Left lung (tissue), 10 donors: ENCODE data around the gene BCAS3. TPM values are rescaled to one million over a fixed set of nuclear protein-coding genes. Genes with fewer than 3 reads are reported as not detected.
A peak's percentile ranks its signal among the peaks of the same experiment; 100 is the strongest.

Source experiments
- ATAC-seq: fragments of 200-7000 bp; cut with Tn5 transposase; one replicate; pipeline ENCODE4 v1.9.1; 2020; ENCODE audit warnings: moderate library complexity
- DNase-seq, 4 donors: peaks; one replicate each; pipeline ENCODE4 v3.0.0-alpha.2; 2013 to 2020
- H3K27ac ChIP-seq, 2 donors: fragments of 200-600 bp; sonication (generic) in 1 of 2; one replicate each; pipeline versions ENCODE4 v1.5.0 to v1.8.0; 2020 to 2021
- H3K27me3 ChIP-seq, 2 donors: fragments of 200-600 bp; sonication (generic) in 1 of 2; one replicate each; pipeline versions ENCODE4 v1.5.0 to v1.8.0; 2020 to 2021
- H3K36me3 ChIP-seq, 2 donors: fragments of 200-600 bp; sonication (generic) in 1 of 2; one replicate each; pipeline versions ENCODE4 v1.5.0 to v1.8.0; 2020 to 2021
- H3K4me1 ChIP-seq, 2 donors: fragments of 200-600 bp; one replicate each; pipeline ENCODE4 v1.8.0; 2021
- H3K4me3 ChIP-seq, 2 donors: fragments of 200-600 bp; sonication (generic) in 1 of 2; one replicate each; pipeline versions ENCODE4 v1.5.0 to v1.8.0; 2020 to 2021; ENCODE audit warnings: mild to moderate bottlenecking in 1 of 2
- H3K9me3 ChIP-seq, 2 donors: fragments of 200-600 bp; sonication (generic) in 1 of 2; one replicate each; pipeline versions ENCODE4 v1.5.0 to v1.8.0; 2020 to 2021
- CTCF ChIP-seq, 2 donors: fragments of 200-600 bp; sonication (generic) in 1 of 2; IDR thresholded peaks; one replicate each; pipeline versions ENCODE4 v1.5.0 to v1.8.0; 2021; ENCODE audit warnings: antibody characterized with exemption in 2 of 2
- intact Hi-C, 2 donors: fragments of 100-400 bp; cut with DNase I; formaldehyde crosslinking; loops; one replicate each; pipeline versions ENCODE4 v1.11.2 to v1.14.2; 2022
- polyA plus RNA-seq, 6 donors: library from polyadenylated mRNA; unstranded; fragments of 120-200 nt; gene quantifications; one replicate each; pipeline ENCODE4 v1.2.1, GENCODE V29; 2013; ENCODE audit not compliant: insufficient read length in 6 of 6
- total RNA-seq, 2 donors: library from RNA; stranded (reverse); fragmentation: NEBNext Ultra II Directional; extraction: Animal tissue kit (Norgen Biotek cat#: 25700); gene quantifications; one replicate each; pipeline ENCODE4 v1.2.1, GENCODE V29; 2021
- donor health status: DM: no; HTN: yes; CAD: no.
- donor health status: DM: no; HTN: no; CAD: no.

BCAS3 gene
- total and polyA plus RNA-seq, 8 donors: 21.2 to 29.6 (median 28.0) TPM

DNA sequence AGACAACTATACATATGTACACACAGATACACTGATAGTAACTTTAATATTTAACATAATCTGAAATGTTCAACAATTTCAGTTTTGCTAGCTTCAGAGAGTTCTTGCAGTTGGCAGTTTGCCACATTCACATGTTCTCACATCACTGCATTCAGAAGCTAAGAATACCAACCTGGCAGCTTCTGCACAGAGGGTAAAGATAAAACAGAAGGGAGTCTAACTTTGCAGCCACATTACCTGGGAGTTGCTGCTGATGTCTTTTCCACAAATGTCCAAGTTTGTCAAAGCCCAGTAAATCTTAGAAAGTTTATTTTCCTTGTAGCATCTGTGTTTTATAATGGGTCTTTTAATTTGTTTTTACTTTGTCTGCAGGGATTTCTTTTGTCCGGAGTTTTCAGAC lies 332.0 kb downstream of the BCAS3 start:
- Histone ChIP-seq H3K36me3 (no peaks in the 10 kb centered on the region), H3K4me1 (peaks cover 0 to 3% of the 10 kb centered on the region in 2 donors), H3K4me3 (no peak overlapping the region), H3K27me3 (no peaks in the 10 kb centered on the region), H3K9me3 (no peaks in the 10 kb centered on the region), H3K27ac (no peak overlapping the region)
- peak in 1 of 4 donors; percentile 51 for DNase-seq
- no peak for ATAC-seq
- TF ChIP-seq CTCF (IDR thresholded peaks at IDR 0.05): no peak
- intact Hi-C loops: loop anchor here in 1 of 2 donors (10.0 kb wide), 2 partner anchors 125 to 385 kb away; partner anchors contain the start of gene TBX2

- H3K27ac ChIP-seq: peak overlapping the region; percentile 13 to 28
- no peak for DNase-seq
- ATAC-seq: no peak
Observed at GRCh38 chr17:61010661-61011170, 333.1 kb downstream of the BCAS3 start.

DNA sequence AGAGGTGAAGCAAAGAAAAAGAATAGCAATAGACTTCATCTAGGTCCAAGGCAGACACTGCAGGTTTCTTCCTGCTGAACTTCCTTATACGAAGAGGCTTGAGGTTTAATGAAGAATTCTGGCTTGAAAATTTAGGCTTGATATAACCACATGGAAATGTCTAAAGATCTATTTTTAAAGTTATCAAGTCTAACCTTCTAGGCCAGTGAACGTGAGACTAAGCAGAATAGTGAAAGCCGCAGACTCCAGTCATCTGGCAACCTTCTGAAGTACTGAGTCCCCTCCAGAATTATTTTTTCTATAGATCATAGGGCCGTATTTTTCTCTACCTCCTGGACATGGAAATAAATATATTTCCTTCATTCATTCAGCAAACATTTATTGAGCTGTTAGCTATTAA lies 333.6 kb downstream of the BCAS3 start:
- Histone ChIP-seq H3K27ac (peak overlapping the region in 1 of 2 donors; percentile 1), H3K27me3 (no peaks in the 10 kb centered on the region), H3K4me3 (no peak overlapping the region), H3K9me3 (no peaks in the 10 kb centered on the region), H3K36me3 (no peaks in the 10 kb centered on the region), H3K4me1 (peaks cover 0 to 3% of the 10 kb centered on the region in 2 donors)
- DNase-seq (no peak), ATAC-seq (no peak)
- intact Hi-C loops: no loop called here
- TF ChIP-seq CTCF (IDR thresholded peaks at IDR 0.05): no peak

More at GRCh38 chr17:61010661-61011170, 333.1 kb downstream of the BCAS3 start:
- H3K36me3 ChIP-seq: no peaks in the 10 kb centered on the region
- H3K27me3 ChIP-seq: no peaks in the 10 kb centered on the region
- H3K9me3 ChIP-seq: no peaks in the 10 kb centered on the region
- peaks cover 0 to 3% of the 10 kb centered on the region in 2 donors for H3K4me1 ChIP-seq
- no peak for TF ChIP-seq CTCF (IDR thresholded peaks at IDR 0.05)
- intact Hi-C loops: no loop called here
- H3K4me3 ChIP-seq: no peak overlapping the region

DNA sequence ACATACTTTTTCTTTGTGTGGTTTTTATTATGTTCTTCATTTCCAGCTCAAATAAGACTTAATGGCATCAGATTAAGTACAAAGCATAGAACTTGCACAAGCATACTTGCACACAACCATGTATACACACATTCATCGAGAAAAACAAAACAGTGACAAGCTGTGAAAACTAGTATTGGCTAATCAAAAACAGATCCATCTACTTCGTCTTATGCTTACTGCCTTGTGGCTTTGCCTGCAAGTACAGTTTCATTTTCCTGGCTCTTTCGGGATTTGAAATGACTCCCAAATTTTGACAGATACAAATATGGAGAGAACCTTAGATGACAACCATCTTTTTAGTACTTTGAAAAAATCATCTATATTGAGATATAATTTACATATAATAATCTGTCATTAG lies 338.3 kb downstream of the BCAS3 start:
- Histone ChIP-seq H3K4me3 (no peak overlapping the region), H3K9me3 (no peaks in the 10 kb centered on the region), H3K27ac (peak overlapping the region in 1 of 2 donors; percentile 13), H3K4me1 (no peaks in the 10 kb centered on the region), H3K36me3 (no peaks in the 10 kb centered on the region), H3K27me3 (no peaks in the 10 kb centered on the region)
- intact Hi-C loops: no loop called here
- TF ChIP-seq CTCF (IDR thresholded peaks at IDR 0.05): no peak
- ATAC-seq (no peak), DNase-seq (no peak)

DNA sequence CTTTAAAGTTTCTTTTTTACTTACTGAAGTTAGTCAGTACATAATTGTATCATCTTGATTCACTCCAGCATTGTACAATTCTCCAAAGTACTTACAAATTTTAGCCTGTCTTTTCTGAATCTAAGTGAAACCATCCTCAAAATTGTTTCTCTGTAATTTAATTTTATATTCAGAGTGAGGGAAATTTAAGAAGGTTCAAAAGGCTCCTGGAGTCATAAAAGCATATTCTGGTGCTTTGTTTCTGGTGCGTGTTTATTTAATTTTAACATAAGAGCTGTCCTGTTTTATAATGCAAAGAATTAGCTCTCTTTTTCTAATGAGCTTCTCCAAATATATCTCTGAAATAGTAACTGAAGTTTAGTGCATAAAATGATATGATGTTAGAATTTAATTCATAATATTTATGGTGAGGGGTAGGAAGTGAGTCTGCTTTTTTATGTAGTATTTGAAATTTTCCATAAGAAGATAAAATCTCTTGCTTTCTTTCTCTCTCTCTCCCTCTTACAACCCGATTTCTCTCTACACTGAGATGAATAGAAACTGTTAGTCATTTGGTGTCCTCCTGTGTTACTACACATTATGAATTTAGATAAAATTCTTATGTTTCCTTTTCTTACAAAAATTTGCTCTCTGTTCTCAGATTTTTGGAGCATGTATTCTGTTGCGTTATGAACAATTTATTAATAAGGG lies 339.8 kb downstream of the BCAS3 start:
- Histone ChIP-seq H3K27me3 (no peaks in the 10 kb centered on the region), H3K4me3 (no peak overlapping the region), H3K9me3 (no peaks in the 10 kb centered on the region), H3K4me1 (no peaks in the 10 kb centered on the region), H3K27ac (peak overlapping the region in 1 of 2 donors; percentile 13), H3K36me3 (no peaks in the 10 kb centered on the region)
- ATAC-seq (no peak), DNase-seq (no peak)
- TF ChIP-seq CTCF (IDR thresholded peaks at IDR 0.05): no peak
- intact Hi-C loops: no loop called here
